ENCODE data around the gene TSHZ2.

TSHZ2 gene

DNA sequence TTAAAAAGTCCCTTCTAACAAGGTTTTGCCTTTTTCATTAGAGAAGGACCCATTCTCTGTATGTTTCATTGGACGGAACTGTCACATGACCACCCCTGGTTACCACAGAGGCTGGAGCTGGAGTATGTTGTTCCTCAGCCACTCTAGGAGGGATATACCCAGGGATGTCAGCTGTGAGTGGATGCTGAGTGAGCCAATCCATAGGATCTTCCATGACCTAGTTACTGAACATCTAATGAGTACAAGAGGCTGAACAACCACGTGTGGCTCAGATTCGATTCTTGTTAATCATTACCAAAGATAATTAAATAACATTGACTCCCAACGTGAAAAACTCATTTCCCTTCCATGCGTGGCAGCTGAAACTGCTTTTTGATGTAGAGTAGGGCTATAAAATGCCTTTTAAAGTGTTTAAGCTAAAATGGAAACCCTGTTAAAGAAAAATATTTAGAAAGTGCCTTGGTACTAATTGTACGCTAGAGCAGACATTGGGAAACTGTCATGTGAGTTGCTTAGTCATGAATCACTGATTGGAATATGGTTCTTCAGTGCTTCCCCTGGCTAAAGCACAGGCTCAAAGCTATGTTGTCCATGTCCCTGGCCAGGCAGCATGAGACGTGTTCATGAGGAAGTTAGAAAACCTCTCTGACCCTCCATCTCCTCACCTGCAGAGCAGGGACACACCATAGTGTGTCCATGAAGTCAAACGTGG lies 365.4 kb downstream of the TSHZ2 start:
- no peak for TF ChIP-seq TAF1 (IDR thresholded peaks at IDR 0.05; ENCODE audit: borderline replicate concordance, insufficient read depth, low read length)
- TF ChIP-seq POLR2AphosphoS5 (IDR thresholded peaks at IDR 0.05; ENCODE audit: low read depth, low read length) = no peak
- no peak for TF ChIP-seq FOXP2 (optimal IDR thresholded peaks at IDR 0.05; ENCODE audit: borderline replicate concordance, extremely low read depth, extremely low read length, insufficient read depth)
- no peak for TF ChIP-seq REST (IDR thresholded peaks at IDR 0.05; ENCODE audit: insufficient read depth in 1 of 2, low read depth in 2 of 2, low read length in 2 of 2)
- TF ChIP-seq SIN3A (IDR thresholded peaks at IDR 0.05; ENCODE audit: borderline replicate concordance, insufficient read depth, low read length) = no peak

- no peak for TF ChIP-seq SIN3A (IDR thresholded peaks at IDR 0.05; ENCODE audit: borderline replicate concordance, insufficient read depth, low read length)
- TF ChIP-seq POLR2AphosphoS5 (IDR thresholded peaks at IDR 0.05; ENCODE audit: low read depth, low read length) = no peak
- no peak for TF ChIP-seq FOXP2 (optimal IDR thresholded peaks at IDR 0.05; ENCODE audit: borderline replicate concordance, extremely low read depth, extremely low read length, insufficient read depth)
- no peak for TF ChIP-seq TAF1 (IDR thresholded peaks at IDR 0.05; ENCODE audit: borderline replicate concordance, insufficient read depth, low read length)
- TF ChIP-seq REST (IDR thresholded peaks at IDR 0.05; ENCODE audit: insufficient read depth in 1 of 2, low read depth in 2 of 2, low read length in 2 of 2) = no peak
These were observed 366.6 kb downstream of the TSHZ2 start for GRCh38 chr20:53338716-53339115.

DNA sequence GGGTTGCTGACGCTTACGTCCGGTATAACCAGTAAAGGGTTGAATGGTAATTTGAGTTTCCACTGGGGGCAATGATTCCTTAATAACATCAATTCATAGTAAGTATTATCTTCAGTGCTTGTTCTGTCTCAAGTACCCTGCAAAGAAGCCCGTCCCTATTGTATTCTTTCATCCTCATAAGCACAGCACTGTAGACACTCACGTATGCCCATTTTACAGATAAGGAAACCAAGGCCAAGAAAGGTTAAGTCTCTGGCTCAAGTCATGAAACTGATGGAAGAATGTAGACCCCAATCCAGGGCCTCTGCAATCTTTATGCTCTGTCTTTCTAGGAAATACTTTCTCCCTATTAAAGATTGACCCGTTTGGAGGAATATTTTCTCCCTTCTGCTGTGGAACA lies 370.3 kb downstream of the TSHZ2 start:
- TF ChIP-seq FOXP2 (optimal IDR thresholded peaks at IDR 0.05; ENCODE audit: borderline replicate concordance, extremely low read depth, extremely low read length, insufficient read depth) (no peak), TAF1 (IDR thresholded peaks at IDR 0.05; ENCODE audit: borderline replicate concordance, insufficient read depth, low read length) (no peak), POLR2AphosphoS5 (IDR thresholded peaks at IDR 0.05; ENCODE audit: low read depth, low read length) (no peak), REST (IDR thresholded peaks at IDR 0.05; ENCODE audit: insufficient read depth in 1 of 2, low read depth in 2 of 2, low read length in 2 of 2) (no peak), SIN3A (IDR thresholded peaks at IDR 0.05; ENCODE audit: borderline replicate concordance, insufficient read depth, low read length) (no peak)

GRCh38 chr20:53343448-53343847 lies 371.3 kb downstream of the TSHZ2 start:
- TF ChIP-seq POLR2AphosphoS5 (IDR thresholded peaks at IDR 0.05; ENCODE audit: low read depth, low read length) (no peak), TAF1 (IDR thresholded peaks at IDR 0.05; ENCODE audit: borderline replicate concordance, insufficient read depth, low read length) (no peak), FOXP2 (optimal IDR thresholded peaks at IDR 0.05; ENCODE audit: borderline replicate concordance, extremely low read depth, extremely low read length, insufficient read depth) (no peak), SIN3A (IDR thresholded peaks at IDR 0.05; ENCODE audit: borderline replicate concordance, insufficient read depth, low read length) (no peak)

GRCh38 chr20:53344891-53345290 lies 372.7 kb downstream of the TSHZ2 start:
- TF ChIP-seq SIN3A (IDR thresholded peaks at IDR 0.05; ENCODE audit: borderline replicate concordance, insufficient read depth, low read length) (no peak), FOXP2 (optimal IDR thresholded peaks at IDR 0.05; ENCODE audit: borderline replicate concordance, extremely low read depth, extremely low read length, insufficient read depth) (no peak), REST (IDR thresholded peaks at IDR 0.05; ENCODE audit: insufficient read depth in 1 of 2, low read depth in 2 of 2, low read length in 2 of 2) (no peak), POLR2AphosphoS5 (IDR thresholded peaks at IDR 0.05; ENCODE audit: low read depth, low read length) (no peak), TAF1 (IDR thresholded peaks at IDR 0.05; ENCODE audit: borderline replicate concordance, insufficient read depth, low read length) (no peak)

Measured in PFSK-1 (cell line).